Amygdala (tissue), 56 donors: Measurements from ENCODE around the gene CPLX4.

Source experiments
- DNase-seq, 56 donors: peaks; one replicate each; lab custom pipeline; 2025; lab: John Stamatoyannopoulos, UW

CPLX4 gene

DNA sequence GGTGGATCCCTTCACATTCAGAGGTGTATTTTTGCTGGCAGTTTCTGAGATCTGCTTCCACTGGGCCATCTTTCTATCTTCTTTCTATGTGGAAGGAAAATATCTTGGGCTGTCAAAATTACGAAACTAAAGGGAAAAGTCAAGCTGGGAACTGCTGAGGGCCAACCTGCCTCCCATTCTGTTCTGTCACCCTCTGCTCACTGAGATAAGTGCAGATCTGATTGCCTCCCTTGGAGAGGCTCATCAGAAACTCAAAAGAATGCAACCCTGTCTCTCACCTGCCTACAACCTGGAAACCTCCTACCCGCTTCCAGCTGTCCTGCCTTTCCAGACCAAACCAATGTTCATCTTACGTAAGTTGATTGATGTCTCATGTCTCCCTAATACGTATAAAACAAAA lies 71.7 kb downstream of the CPLX4 start:
- DNase-seq: no peak
